HUES6 (cell line): ENCODE results near the gene ATF5.

Experiments
- H3K27ac ChIP-seq: 2 replicates; pipeline ENCODE4 v1.7.0; 2013; ENCODE audit warnings: low read depth, mild to moderate bottlenecking, low read length, inconsistent platforms
- H3K27me3 ChIP-seq: 2 replicates; pipeline ENCODE4 v1.6.1; 2013; ENCODE audit warnings: low read length; ENCODE audit not compliant: control insufficient read depth, insufficient read depth
- H3K36me3 ChIP-seq: 2 replicates; pipeline ENCODE4 v1.6.1; 2013; ENCODE audit warnings: low read length; ENCODE audit not compliant: control insufficient read depth, insufficient read depth
- H3K4me1 ChIP-seq: 2 replicates; pipeline ENCODE4 v1.6.1; 2013; ENCODE audit warnings: low read length; ENCODE audit not compliant: control insufficient read depth, insufficient read depth
- H3K4me3 ChIP-seq: 2 replicates; pipeline ENCODE4 v1.5.1; 2013; ENCODE audit warnings: low read depth, low read length
- H3K9ac ChIP-seq: one replicate; pipeline ENCODE4 v1.6.1; 2013; ENCODE audit warnings: mild to moderate bottlenecking, low read length
- H3K9me3 ChIP-seq: 2 replicates; pipeline ENCODE4 v1.6.1; 2013; ENCODE audit warnings: low read depth, low read length; ENCODE audit not compliant: control insufficient read depth, insufficient read depth

ATF5 gene

GRCh38 chr19:49925486-49925885 lies 3.5 kb upstream of the ATF5 start:
- peaks cover 67% of the 10 kb centered on the region for H3K36me3 ChIP-seq

GRCh38 chr19:49926515-49926914 lies 2.5 kb upstream of the ATF5 start:
- no peaks in the 10 kb centered on the region for H3K9me3 ChIP-seq
- H3K36me3 ChIP-seq = peaks cover 57% of the 10 kb centered on the region
- H3K27ac ChIP-seq = no peak overlapping the region
- H3K27me3 ChIP-seq = no peaks in the 10 kb centered on the region
- H3K4me1 ChIP-seq = peaks cover 12% of the 10 kb centered on the region
- no peak overlapping the region for H3K9ac ChIP-seq
- no peak overlapping the region for H3K4me3 ChIP-seq

More at GRCh38 chr19:49925486-49925885, 3.5 kb upstream of the ATF5 start:
- Histone ChIP-seq H3K27ac (no peak overlapping the region), H3K9me3 (no peaks in the 10 kb centered on the region), H3K4me3 (no peak overlapping the region), H3K9ac (no peak overlapping the region), H3K4me1 (peaks cover 10% of the 10 kb centered on the region), H3K27me3 (no peaks in the 10 kb centered on the region)

GRCh38 chr19:49927526-49928264 lies 1.3 kb upstream of the ATF5 start:
- 0 out of 2 replicates have a peak overlapping the region, but pooled peaks have one; percentile 36 for H3K27ac ChIP-seq
- peaks cover 47% of the 10 kb centered on the region for H3K36me3 ChIP-seq
- H3K27me3 ChIP-seq = no peaks in the 10 kb centered on the region
- H3K9ac ChIP-seq = peak overlapping the region; percentile 13
- H3K9me3 ChIP-seq = no peaks in the 10 kb centered on the region
- H3K4me1 ChIP-seq = peaks cover 12% of the 10 kb centered on the region
- H3K4me3 ChIP-seq = peak overlapping the region; percentile 17

GRCh38 chr19:49929611-49930482 lies 842 bp downstream of the ATF5 start:
- no peaks in the 10 kb centered on the region for H3K9me3 ChIP-seq
- peak overlapping the region; percentile 99 for H3K9ac ChIP-seq
- peak overlapping the region; percentile 88 for H3K27ac ChIP-seq
- H3K4me3 ChIP-seq = peak overlapping the region; percentile 94
- H3K27me3 ChIP-seq = no peaks in the 10 kb centered on the region
- H3K36me3 ChIP-seq = peaks cover 25% of the 10 kb centered on the region
- peaks cover 12% of the 10 kb centered on the region for H3K4me1 ChIP-seq

- peak overlapping the region; percentile 9 for H3K9ac ChIP-seq
- peaks cover 21% of the 10 kb centered on the region for H3K36me3 ChIP-seq
- no peaks in the 10 kb centered on the region for H3K27me3 ChIP-seq
- H3K9me3 ChIP-seq = no peaks in the 10 kb centered on the region
- H3K4me1 ChIP-seq = peaks cover 12% of the 10 kb centered on the region
- H3K27ac ChIP-seq = no peak overlapping the region
- peak overlapping the region; percentile 63 for H3K4me3 ChIP-seq
Observed at GRCh38 chr19:49930483-49931011, 1.5 kb downstream of the ATF5 start.

GRCh38 chr19:49931293-49932040 lies 2.5 kb downstream of the ATF5 start:
- Histone ChIP-seq H3K4me1 (peaks cover 12% of the 10 kb centered on the region), H3K27me3 (no peaks in the 10 kb centered on the region; the same call in 1 of the 2 replicates), H3K9me3 (no peaks in the 10 kb centered on the region), H3K9ac (no peak overlapping the region), H3K27ac (no peak overlapping the region), H3K36me3 (peaks cover 14% of the 10 kb centered on the region), H3K4me3 (no peak overlapping the region)

- H3K27me3 ChIP-seq = no peaks in the 10 kb centered on the region; the same call in 1 of the 2 replicates
- H3K4me1 ChIP-seq = peaks cover 12% of the 10 kb centered on the region
- no peak overlapping the region for H3K27ac ChIP-seq
- H3K4me3 ChIP-seq = no peak overlapping the region
- H3K36me3 ChIP-seq = peaks cover 9% of the 10 kb centered on the region
- H3K9ac ChIP-seq = no peak overlapping the region
- H3K9me3 ChIP-seq = no peaks in the 10 kb centered on the region
Observed at GRCh38 chr19:49932041-49932451, 3.0 kb downstream of the ATF5 start.

- Histone ChIP-seq H3K4me3 (no peak overlapping the region), H3K4me1 (peaks cover 9% of the 10 kb centered on the region), H3K27ac (no peak overlapping the region), H3K9ac (no peak overlapping the region), H3K27me3 (no peaks in the 10 kb centered on the region; the same call in 1 of the 2 replicates), H3K36me3 (peaks cover 2% of the 10 kb centered on the region), H3K9me3 (no peaks in the 10 kb centered on the region)
Observed at GRCh38 chr19:49932731-49933131, 3.7 kb downstream of the ATF5 start.

GRCh38 chr19:49933643-49934042 lies 4.6 kb downstream of the ATF5 start:
- H3K36me3 ChIP-seq = no peaks in the 10 kb centered on the region
- no peak overlapping the region for H3K9ac ChIP-seq
- H3K27ac ChIP-seq = no peak overlapping the region
- no peak overlapping the region for H3K4me3 ChIP-seq
- H3K4me1 ChIP-seq = peaks cover 3% of the 10 kb centered on the region; the same call in 1 of the 2 replicates
- H3K27me3 ChIP-seq = no peaks in the 10 kb centered on the region; the same call in 1 of the 2 replicates
- H3K9me3 ChIP-seq = no peaks in the 10 kb centered on the region

GRCh38 chr19:49936549-49936948 lies 7.5 kb downstream of the ATF5 start:
- Histone ChIP-seq H3K27me3 (no peaks in the 10 kb centered on the region; the same call in 1 of the 2 replicates), H3K27ac (no peak overlapping the region), H3K9me3 (no peaks in the 10 kb centered on the region), H3K36me3 (no peaks in the 10 kb centered on the region), H3K4me1 (no peaks in the 10 kb centered on the region), H3K9ac (no peak overlapping the region), H3K4me3 (no peak overlapping the region)
